Measurements from ENCODE around the gene PRTFDC1.
"Not testable (repeated sequence)": the region's sequence is repeated elsewhere in the genome, so short reads cannot be mapped to it uniquely, and the experiment has no call there.

Gene PRTFDC1

GRCh38 chr10:24935504-24936292 is 16.7 kb downstream of the PRTFDC1 start:
- no peak for DNase-seq (ENCODE audit: low read depth in 4 of 4, low spot score in 1 of 4)

DNA sequence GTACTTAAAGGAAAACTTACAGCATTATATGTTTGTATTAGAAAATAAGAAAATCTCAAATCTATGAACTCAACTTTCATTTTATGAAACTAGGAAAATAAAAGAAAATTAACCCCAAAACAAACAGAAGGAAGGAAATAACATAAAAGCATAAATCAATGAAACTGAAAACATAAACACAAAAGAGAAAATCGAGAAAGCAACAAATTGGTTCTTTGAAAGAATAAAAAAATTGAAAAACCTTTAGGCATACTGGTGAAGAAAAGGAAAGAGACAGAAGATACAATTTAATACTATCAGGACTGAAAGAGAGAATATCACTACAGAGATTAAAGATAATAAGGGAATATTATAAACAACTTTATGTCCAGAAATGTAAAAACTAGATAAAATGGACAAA is 21.2 kb downstream of the PRTFDC1 start:
- DNase-seq (ENCODE audit: low read depth in 4 of 4, low spot score in 1 of 4): no peak

DNA sequence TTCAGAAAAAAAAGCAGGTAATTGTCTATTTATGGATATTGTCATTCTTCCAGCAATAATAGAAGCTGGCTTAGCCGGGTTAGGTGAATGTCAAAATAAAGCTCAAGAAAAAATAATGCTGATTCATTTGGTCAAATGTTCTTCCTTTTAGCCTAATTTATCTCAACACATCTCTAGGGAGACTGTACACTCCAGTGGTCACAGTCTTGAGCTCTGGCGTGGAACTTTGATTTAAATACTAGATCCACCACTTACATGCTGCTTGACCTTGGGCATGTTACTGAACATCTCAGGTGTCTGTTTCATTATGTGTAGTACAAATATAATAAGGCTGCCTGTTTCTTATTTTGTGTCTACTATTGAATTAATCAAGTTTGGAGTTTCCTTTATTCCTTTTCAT is 22.0 kb downstream of the PRTFDC1 start:
- DNase-seq (ENCODE audit: low read depth in 4 of 4, low spot score in 1 of 4): no peak

GRCh38 chr10:24929904-24930303 is 22.5 kb downstream of the PRTFDC1 start:
- no peak for DNase-seq (ENCODE audit: low read depth in 4 of 4, low spot score in 1 of 4)

DNA sequence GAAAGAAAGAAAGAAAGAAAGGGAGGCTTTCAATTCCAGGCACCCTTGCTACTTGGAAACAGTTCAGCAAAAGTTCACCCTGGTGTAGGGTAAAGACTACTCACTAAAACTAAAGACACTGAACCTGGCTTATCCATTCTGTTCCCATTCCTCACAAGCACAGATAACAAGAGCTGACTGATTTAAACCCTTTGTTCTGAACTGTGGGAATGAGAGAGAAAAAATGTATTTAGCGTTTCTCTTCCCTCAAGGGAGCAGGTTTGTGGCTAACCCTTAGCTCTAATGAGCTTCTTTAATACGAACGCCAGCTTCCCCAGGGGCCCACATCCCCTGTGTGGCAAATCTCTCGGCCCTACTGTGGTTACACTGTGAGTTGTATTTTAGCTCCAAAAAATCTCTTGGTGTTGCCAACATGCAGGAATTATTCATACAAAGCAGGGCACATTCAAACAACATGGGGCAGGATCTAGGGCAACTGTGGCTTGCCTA is 23.3 kb downstream of the PRTFDC1 start:
- DNase-seq (ENCODE audit: low read depth in 4 of 4, low spot score in 1 of 4): no peak

GRCh38 chr10:24928163-24928562 is 24.2 kb downstream of the PRTFDC1 start:
- no peak for DNase-seq (ENCODE audit: low read depth in 4 of 4, low spot score in 1 of 4)

GRCh38 chr10:24926557-24926956 is 25.8 kb downstream of the PRTFDC1 start:
- no peak for DNase-seq (ENCODE audit: low read depth in 4 of 4, low spot score in 1 of 4)

- DNase-seq (ENCODE audit: low read depth in 4 of 4, low spot score in 1 of 4): no peak
Observed at GRCh38 chr10:24925799-24926198, 26.6 kb downstream of the PRTFDC1 start.

DNA sequence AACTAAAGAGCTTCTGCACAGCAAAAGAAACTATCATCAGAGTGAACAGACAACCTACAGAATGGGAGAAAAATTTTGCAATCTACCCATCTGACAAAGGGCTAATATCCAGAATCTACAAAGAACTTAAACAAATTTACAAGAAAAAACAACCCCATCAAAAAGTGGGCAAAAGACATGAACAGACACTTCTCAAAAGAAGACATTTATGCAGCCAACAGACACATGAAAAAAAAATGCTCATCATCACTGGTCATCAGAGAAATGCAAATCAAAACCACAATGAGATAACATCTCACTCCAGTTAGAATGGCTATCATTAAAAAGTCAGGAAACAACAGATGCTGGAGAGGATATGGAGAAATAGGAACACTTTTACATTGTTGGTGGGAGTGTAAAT is 27.9 kb downstream of the PRTFDC1 start:
- not testable (repeated sequence) for DNase-seq (ENCODE audit: low read depth in 4 of 4, low spot score in 1 of 4)

- not testable (repeated sequence) for DNase-seq (ENCODE audit: low read depth in 4 of 4, low spot score in 1 of 4)
Observed at GRCh38 chr10:24922222-24922868, 30.1 kb downstream of the PRTFDC1 start.

- DNase-seq (ENCODE audit: low read depth in 4 of 4, low spot score in 1 of 4): peak; percentile 17 to 59 (median 42)
Observed at GRCh38 chr10:24920907-24921881, 31.2 kb downstream of the PRTFDC1 start.

GRCh38 chr10:24920192-24920591 is 32.2 kb downstream of the PRTFDC1 start:
- not testable (repeated sequence) for DNase-seq (ENCODE audit: low read depth in 4 of 4, low spot score in 1 of 4)

DNA sequence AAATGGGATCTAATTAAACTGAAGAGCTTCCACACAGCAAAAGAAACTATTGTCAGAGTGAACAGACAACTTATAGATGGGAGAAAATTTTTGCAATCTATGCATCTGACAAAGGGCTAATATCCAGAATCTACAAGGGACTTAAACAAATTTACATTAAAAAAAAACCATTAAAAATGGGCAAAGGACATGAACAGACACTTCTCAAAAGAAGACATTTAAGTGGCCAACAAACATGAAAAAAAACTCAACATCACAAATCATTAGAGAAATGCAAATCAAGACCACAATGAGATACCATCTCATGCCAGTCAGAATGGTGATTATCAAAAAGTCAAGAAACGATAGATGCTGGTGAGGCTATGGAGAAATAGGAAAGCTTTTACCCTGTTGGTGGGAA is 32.8 kb downstream of the PRTFDC1 start:
- DNase-seq (ENCODE audit: low read depth in 4 of 4, low spot score in 1 of 4): not testable (repeated sequence)

GRCh38 chr10:24917979-24918378 is 34.4 kb downstream of the PRTFDC1 start:
- DNase-seq (ENCODE audit: low read depth in 4 of 4, low spot score in 1 of 4): no peak

DNA sequence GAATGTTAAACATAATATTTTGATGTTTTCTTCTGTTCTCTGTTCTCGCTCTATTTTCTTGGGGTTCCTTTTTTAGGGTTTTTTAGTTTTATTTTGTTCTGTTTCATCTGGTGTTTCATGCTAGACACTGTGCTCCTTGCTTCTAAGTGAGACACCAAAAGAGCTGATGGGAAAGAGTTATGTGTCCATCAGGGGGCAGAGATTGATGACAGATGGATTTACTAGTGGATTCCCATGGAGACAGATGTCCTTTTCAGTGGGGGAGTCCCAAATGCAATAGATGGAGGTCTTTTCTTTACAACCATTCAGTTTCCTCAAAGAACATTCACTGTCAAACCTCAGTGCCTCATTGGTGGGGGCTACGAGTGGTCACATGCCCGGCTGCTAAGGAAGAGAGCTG is 34.9 kb downstream of the PRTFDC1 start:
- DNase-seq (ENCODE audit: low read depth in 4 of 4, low spot score in 1 of 4): no peak

DNA sequence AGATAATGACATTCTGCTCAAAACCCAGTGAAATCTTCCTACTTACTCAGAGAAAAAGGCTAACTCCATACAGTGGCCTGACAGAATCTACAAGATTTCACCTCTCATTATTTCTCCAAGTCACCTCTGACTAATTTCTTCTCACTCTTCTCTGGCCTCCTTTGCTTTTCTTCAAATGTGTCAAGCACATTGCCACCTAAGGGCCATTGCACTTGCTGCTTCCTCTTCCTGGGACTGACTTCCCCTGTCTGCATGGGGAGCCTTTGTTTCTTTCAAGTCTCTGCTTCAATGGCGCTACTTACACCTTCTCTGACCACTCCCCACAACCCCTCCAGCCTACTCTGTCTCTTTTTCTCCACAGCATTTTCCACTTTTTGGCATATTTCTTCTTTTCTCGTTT is 36.0 kb downstream of the PRTFDC1 start:
- no peak for DNase-seq (ENCODE audit: low read depth in 4 of 4, low spot score in 1 of 4)

GRCh38 chr10:24915304-24915703 is 37.1 kb downstream of the PRTFDC1 start:
- no peak for DNase-seq (ENCODE audit: low read depth in 4 of 4, low spot score in 1 of 4)

- DNase-seq (ENCODE audit: low read depth in 4 of 4, low spot score in 1 of 4): no peak
Observed at GRCh38 chr10:24914148-24914547, 38.3 kb downstream of the PRTFDC1 start.

DNA sequence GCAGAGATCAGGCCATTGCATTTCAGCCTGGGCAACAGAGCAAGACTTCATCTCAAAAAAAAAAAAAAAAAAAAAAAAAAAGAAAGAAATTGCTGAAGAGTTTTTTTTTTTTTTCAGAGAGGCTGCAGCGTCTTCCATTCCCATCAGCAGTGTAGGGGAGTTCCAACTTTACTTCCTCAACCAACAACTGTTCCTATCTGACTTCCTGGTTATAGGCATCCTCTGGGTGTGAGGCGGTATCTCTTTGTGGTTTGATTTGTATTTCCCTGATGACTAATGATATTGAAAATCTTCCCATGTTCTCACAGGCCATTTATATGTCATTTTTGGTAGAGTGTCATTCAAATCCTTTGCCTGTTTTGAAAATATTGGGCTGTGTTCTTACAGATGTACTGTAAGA is 40.2 kb downstream of the PRTFDC1 start:
- DNase-seq (ENCODE audit: low read depth in 4 of 4, low spot score in 1 of 4): no peak

- no peak for DNase-seq (ENCODE audit: low read depth in 4 of 4, low spot score in 1 of 4)
Observed at GRCh38 chr10:24911029-24911428, 41.4 kb downstream of the PRTFDC1 start.

- no peak for DNase-seq (ENCODE audit: low read depth in 4 of 4, low spot score in 1 of 4)
Observed at GRCh38 chr10:24910574-24910973, 41.8 kb downstream of the PRTFDC1 start.

All from stimulated activated CD4-positive, alpha-beta T cell treated with anti-CD3 and anti-CD28 coated beads, Interleukin-1b, Interleukin-23, amount 100 ng/mL, for 24 hours (primary cell).